PFSK-1 (cell line): ENCODE data around the gene THY1.

ENCODE experiments used
- FOXP2 ChIP-seq: optimal IDR thresholded peaks from 2 replicates; pipeline ENCODE3; 2011; ENCODE audit warnings: borderline replicate concordance, control low read depth, inconsistent platforms; ENCODE audit not compliant: insufficient read depth; ENCODE audit errors: extremely low read length, extremely low read depth
- POLR2AphosphoS5 ChIP-seq: IDR thresholded peaks from 2 replicates; pipeline ENCODE4 v1.6.1; 2012; ENCODE audit warnings: low read depth, mild to moderate bottlenecking, control low read depth, low read length, moderate library complexity
- REST ChIP-seq, 2 experiments: IDR thresholded peaks; 2 replicates each; pipeline versions ENCODE4 v1.6.1 to v1.8.0; 2011 to 2012; ENCODE audit warnings: low read depth in 2 of 2, low read length in 2 of 2, control low read depth in 1 of 2, inconsistent platforms in 1 of 2, mild to moderate bottlenecking in 1 of 2, moderate library complexity in 1 of 2; ENCODE audit not compliant: insufficient read depth in 1 of 2
- SIN3A ChIP-seq: IDR thresholded peaks from 2 replicates; pipeline ENCODE4 v1.6.1; 2012; ENCODE audit warnings: mild to moderate bottlenecking, low read length, moderate library complexity, borderline replicate concordance; ENCODE audit not compliant: insufficient read depth
- TAF1 ChIP-seq: IDR thresholded peaks from 2 replicates; pipeline ENCODE4 v1.6.1; 2012; ENCODE audit warnings: low read length, control low read depth, borderline replicate concordance; ENCODE audit not compliant: insufficient read depth

Gene THY1

GRCh38 chr11:119369132-119369925 is 53.6 kb downstream of the THY1 start:
- no peak for TF ChIP-seq REST (IDR thresholded peaks at IDR 0.05; ENCODE audit: insufficient read depth in 1 of 2, low read depth in 2 of 2, low read length in 2 of 2)
- TF ChIP-seq TAF1 = no peak
- TF ChIP-seq POLR2AphosphoS5 = no peak
- no peak for TF ChIP-seq FOXP2
- no peak for TF ChIP-seq SIN3A

- no peak for TF ChIP-seq TAF1
- TF ChIP-seq FOXP2 = no peak
- TF ChIP-seq SIN3A = no peak
- TF ChIP-seq REST (IDR thresholded peaks at IDR 0.05; ENCODE audit: insufficient read depth in 1 of 2, low read depth in 2 of 2, low read length in 2 of 2) = no peak
Observed at GRCh38 chr11:119368121-119369034, 54.6 kb downstream of the THY1 start.

GRCh38 chr11:119367661-119368120 is 55.3 kb downstream of the THY1 start:
- TF ChIP-seq FOXP2 (no peak), SIN3A (no peak), TAF1 (no peak), REST (IDR thresholded peaks at IDR 0.05; ENCODE audit: insufficient read depth in 1 of 2, low read depth in 2 of 2, low read length in 2 of 2) (no peak), POLR2AphosphoS5 (no peak)
